Activated T-cell treated with anti-CD3 and anti-CD28 coated beads, Interleukin-2, amount 50 U/mL, for 24 hours (primary cell): ENCODE measurements around the gene PRKCQ.
"Not testable (repeated sequence)": the region's sequence is repeated elsewhere in the genome, so short reads cannot be mapped to it uniquely, and the experiment has no call there.

Source experiments
- DNase-seq: peaks from one replicate; pipeline ENCODE4 v3.0.0-alpha.2; 2020
- H3K27ac Mint-ChIP-seq: 2 replicates; pipeline ENCODE4 v1.8.0; 2020; ENCODE audit warnings: mild to moderate bottlenecking, mixed read lengths
- H3K27me3 Mint-ChIP-seq: 2 replicates; pipeline ENCODE4 v1.8.0; 2020; ENCODE audit warnings: mixed read lengths
- H3K36me3 Mint-ChIP-seq: 2 replicates; pipeline ENCODE4 v1.8.0; 2020; ENCODE audit warnings: low read depth, mixed read lengths
- H3K4me1 Mint-ChIP-seq: 2 replicates; pipeline ENCODE4 v1.8.0; 2020; ENCODE audit warnings: low read depth, mixed read lengths
- H3K4me3 Mint-ChIP-seq: 2 replicates; pipeline ENCODE4 v1.8.0; 2020; ENCODE audit warnings: mild to moderate bottlenecking, moderate library complexity, mixed read lengths
- H3K9me3 Mint-ChIP-seq: 2 replicates; pipeline ENCODE4 v1.8.0; 2020; ENCODE audit warnings: mixed read lengths

PRKCQ gene

DNA sequence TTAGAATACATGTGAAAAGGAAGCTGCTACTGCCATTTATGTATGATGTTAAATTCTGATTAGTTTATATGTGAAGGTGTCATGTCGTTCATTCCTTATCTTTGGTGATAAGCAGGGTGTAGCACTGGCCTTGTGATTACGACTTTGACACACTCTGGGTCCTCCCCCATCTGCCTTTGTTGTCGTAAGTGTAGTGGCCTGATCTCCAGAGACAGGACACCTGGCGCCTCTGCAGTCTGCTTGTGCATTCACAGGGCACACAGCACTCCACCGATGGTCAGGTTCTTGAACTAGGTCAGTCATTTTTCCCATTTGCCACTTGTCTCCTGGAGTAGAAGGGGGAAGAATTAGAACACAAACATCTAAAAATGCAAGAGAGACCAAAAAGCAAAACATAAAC, 186.0 kb downstream of the PRKCQ start:
- Mint-ChIP-seq H3K4me3 (no peak overlapping the region), H3K27me3 (no peaks in the 10 kb centered on the region), H3K9me3 (peaks cover 19% of the 10 kb centered on the region), H3K36me3 (peaks cover 14% of the 10 kb centered on the region), H3K4me1 (peaks cover 9% of the 10 kb centered on the region), H3K27ac (no peak overlapping the region)
- DNase-seq, result no peak

DNA sequence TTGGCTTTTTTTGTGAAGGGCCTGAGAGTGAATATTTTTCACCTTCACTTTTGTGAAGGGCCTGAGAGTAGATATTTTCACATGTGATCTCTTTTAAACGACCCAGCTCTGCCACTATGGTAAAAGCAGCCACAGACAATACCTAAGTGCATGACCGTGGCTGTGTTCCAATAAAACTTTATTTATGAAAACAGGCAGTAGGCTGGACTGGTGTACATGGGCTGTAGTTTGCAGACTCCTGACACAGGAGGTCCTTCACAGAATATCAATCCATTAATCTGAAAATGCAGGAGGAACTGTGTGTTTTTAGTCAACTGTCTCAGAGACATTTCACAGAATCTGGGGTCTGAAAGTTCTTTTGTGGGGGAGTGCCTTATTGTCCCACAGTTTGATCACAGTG, 186.9 kb downstream of the PRKCQ start:
- Mint-ChIP-seq H3K4me3 (no peak overlapping the region), H3K9me3 (peaks cover 23% of the 10 kb centered on the region), H3K36me3 (peaks cover 14% of the 10 kb centered on the region), H3K4me1 (peaks cover 15% of the 10 kb centered on the region), H3K27me3 (no peaks in the 10 kb centered on the region), H3K27ac (no peak overlapping the region)
- DNase-seq, result no peak

DNA sequence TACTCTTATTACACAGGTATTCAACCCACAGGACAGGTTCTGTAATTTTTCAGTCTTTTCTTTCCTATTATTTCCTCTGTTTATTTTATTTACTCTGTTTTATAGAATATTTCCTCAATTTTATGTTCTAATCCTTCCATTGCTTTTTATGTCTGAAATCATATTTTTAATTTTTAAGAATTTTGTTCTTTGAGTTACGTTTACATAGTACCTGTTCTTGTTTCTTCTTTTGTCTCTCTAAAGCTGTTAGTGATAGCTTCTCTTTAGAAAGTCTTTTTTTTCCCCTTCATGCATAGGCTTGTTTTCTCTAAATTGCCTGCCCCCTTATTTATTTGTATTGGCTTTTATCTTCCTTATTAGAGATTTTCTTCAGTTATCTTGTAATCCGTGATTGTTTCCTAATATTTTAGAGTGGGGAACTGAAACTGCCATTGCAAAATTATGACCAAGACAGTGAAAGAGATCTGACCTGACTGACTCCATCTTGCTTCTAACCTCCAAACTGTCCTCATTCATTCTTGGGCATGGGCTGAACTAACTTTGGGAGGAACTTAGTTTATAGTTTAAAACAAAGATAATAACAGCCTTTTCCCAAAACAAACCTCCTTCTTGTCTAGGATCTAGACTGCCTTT, 189.7 kb downstream of the PRKCQ start:
- H3K4me3 Mint-ChIP-seq, result no peak overlapping the region
- H3K36me3 Mint-ChIP-seq, result peaks cover 14% of the 10 kb centered on the region
- no peaks in the 10 kb centered on the region for H3K27me3 Mint-ChIP-seq
- no peak overlapping the region for H3K27ac Mint-ChIP-seq
- no peak for DNase-seq
- H3K9me3 Mint-ChIP-seq, result peaks cover 25% of the 10 kb centered on the region
- peaks cover 16% of the 10 kb centered on the region for H3K4me1 Mint-ChIP-seq

DNA sequence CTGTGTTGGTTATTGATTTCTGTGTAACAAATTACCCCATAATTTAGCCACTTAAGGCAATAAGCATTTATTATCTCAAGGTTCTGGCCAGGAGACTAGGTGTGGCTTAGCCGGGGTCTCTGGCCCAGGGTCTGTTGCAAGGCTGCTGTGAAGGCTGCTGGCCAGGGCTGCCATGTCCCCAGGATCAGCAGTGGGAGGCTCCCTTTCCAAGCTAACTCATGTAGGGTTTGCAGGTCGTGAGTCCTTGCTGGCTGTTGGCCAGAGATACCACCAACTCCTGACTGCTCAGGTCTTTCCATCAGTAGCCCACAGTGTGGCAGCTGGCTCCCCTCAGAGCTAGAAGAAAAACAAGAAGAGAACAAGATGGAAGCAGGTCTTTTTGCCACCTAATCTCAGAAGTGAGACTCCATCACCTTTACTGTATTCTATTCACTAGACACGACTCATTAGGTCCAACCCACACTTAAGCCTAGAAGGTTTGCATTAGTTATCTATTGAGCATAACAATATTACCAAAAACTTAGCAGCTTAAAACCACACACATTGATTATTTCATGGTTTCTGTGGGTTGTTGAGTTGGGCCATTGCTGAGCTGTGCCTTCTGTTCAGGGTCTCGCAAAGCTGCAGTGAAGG, 191.7 kb downstream of the PRKCQ start:
- H3K4me1 Mint-ChIP-seq, result peaks cover 18% of the 10 kb centered on the region
- H3K27ac Mint-ChIP-seq, result peak overlapping the region; percentile 30
- H3K9me3 Mint-ChIP-seq, result peaks cover 25% of the 10 kb centered on the region
- DNase-seq, result no peak
- no peak overlapping the region for H3K4me3 Mint-ChIP-seq
- H3K27me3 Mint-ChIP-seq, result no peaks in the 10 kb centered on the region
- H3K36me3 Mint-ChIP-seq, result peaks cover 6% of the 10 kb centered on the region

DNA sequence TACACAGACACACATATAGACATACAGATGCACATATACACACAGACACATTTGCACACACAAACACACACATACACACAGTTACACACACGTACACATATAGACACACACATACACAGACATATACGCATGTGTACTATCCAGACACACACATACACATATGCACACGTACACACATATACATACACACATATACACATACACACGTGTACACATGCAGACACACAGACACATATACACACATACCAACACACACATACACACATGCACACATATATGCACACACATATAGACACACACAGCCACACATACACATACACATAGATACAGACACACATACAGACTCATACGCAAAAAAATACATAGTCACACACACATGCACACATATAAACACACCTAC, 193.1 kb downstream of the PRKCQ start:
- no peak overlapping the region for H3K27ac Mint-ChIP-seq
- peaks cover 32% of the 10 kb centered on the region for H3K4me1 Mint-ChIP-seq
- H3K36me3 Mint-ChIP-seq, result peaks cover 8% of the 10 kb centered on the region
- no peaks in the 10 kb centered on the region for H3K27me3 Mint-ChIP-seq
- DNase-seq, result no peak
- peaks cover 27% of the 10 kb centered on the region for H3K9me3 Mint-ChIP-seq
- no peak overlapping the region for H3K4me3 Mint-ChIP-seq

DNA sequence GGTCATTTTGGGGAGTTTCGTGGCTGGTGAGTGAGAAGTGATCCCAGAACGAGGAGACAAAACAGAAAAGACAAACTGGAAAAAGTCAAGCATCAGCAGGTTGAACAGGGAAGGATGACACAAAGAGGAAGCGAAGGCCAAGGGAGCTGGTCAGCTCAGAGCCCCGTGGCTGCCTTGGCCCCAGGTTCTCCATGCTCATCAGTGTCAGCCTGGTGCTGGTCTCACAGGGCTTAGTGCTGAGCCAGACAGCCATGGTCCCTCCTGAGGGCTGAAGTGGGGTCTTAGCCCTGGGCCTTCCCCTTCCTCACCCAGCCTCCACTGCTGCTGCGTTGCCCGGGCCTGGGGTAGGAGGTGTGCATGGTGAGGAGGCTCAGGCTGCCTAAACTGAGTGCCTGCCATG, 193.7 kb downstream of the PRKCQ start:
- no peaks in the 10 kb centered on the region for H3K27me3 Mint-ChIP-seq
- no peak overlapping the region for H3K4me3 Mint-ChIP-seq
- no peak for DNase-seq
- H3K36me3 Mint-ChIP-seq, result peaks cover 10% of the 10 kb centered on the region
- no peak overlapping the region for H3K27ac Mint-ChIP-seq
- peaks cover 31% of the 10 kb centered on the region for H3K9me3 Mint-ChIP-seq
- H3K4me1 Mint-ChIP-seq, result peaks cover 38% of the 10 kb centered on the region

DNA sequence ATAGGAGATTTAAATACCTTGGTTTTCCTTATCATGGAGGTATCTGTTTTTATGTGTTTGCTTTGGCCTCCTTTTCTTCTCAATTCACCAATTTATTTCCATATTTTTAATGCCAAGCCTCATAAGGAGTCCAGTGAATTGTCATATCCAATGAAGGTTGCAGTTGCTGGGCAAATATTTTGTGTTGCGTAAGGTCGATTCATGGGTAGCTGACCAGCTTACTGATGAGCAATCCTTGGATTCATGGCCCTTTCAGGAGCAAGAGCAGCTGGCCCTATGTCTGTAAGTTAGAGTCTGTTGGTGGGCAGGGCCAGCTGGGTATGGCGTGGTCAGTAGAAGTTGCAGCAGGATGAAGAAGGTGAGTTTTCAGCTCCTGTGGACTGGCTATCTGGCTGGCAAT, 194.4 kb downstream of the PRKCQ start:
- peaks cover 15% of the 10 kb centered on the region for H3K36me3 Mint-ChIP-seq
- peaks cover 44% of the 10 kb centered on the region for H3K4me1 Mint-ChIP-seq
- no peak overlapping the region for H3K27ac Mint-ChIP-seq
- DNase-seq, result no peak
- H3K9me3 Mint-ChIP-seq, result peaks cover 32% of the 10 kb centered on the region
- no peak overlapping the region for H3K4me3 Mint-ChIP-seq
- H3K27me3 Mint-ChIP-seq, result no peaks in the 10 kb centered on the region

DNA sequence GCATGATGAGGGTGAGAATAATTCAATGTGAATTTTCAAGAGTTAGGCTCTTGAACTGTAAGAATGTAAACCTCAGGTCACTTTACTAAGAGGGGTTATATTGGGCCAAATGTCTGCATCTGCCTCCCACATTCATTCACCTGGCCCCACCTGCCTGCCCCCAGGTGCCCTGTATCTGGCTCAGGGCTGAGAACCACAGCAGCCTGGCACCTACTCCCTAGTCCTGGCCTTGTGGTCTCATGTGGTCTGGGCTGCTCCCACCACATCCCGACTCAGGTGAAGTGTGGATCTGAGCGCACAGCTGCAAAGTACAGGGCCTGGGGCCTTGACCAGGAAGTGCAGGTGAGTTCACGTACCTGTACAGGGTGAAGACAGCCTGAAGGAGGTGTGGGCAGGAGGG, 195.2 kb downstream of the PRKCQ start:
- no peaks in the 10 kb centered on the region for H3K27me3 Mint-ChIP-seq
- no peak overlapping the region for H3K27ac Mint-ChIP-seq
- no peak for DNase-seq
- H3K4me1 Mint-ChIP-seq, result peaks cover 44% of the 10 kb centered on the region
- peaks cover 23% of the 10 kb centered on the region for H3K36me3 Mint-ChIP-seq
- H3K4me3 Mint-ChIP-seq, result no peak overlapping the region
- peaks cover 31% of the 10 kb centered on the region for H3K9me3 Mint-ChIP-seq

DNA sequence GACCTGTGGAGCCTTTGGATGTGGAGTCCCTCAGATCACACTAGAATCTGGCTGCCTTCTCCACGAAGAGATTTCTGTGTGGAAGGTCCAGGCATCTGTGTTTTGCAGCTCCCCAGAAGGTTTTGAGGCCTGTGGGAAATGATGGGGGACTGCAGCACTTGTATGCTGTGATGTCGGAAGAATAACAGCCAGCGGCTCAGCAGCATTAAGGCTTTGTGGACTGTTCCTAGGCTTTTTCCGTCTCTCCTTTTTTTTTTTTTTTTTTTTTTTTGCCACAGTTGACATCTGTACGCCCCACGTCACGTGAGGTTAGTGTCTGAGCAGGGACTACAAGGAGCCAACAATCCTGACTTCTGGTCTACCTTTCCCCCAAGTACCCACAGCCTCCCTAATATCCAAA, 196.0 kb downstream of the PRKCQ start:
- DNase-seq, result no peak
- H3K27ac Mint-ChIP-seq, result no peak overlapping the region
- peaks cover 28% of the 10 kb centered on the region for H3K36me3 Mint-ChIP-seq
- H3K9me3 Mint-ChIP-seq, result peaks cover 32% of the 10 kb centered on the region
- H3K4me1 Mint-ChIP-seq, result peaks cover 40% of the 10 kb centered on the region
- H3K27me3 Mint-ChIP-seq, result no peaks in the 10 kb centered on the region
- H3K4me3 Mint-ChIP-seq, result no peak overlapping the region

DNA sequence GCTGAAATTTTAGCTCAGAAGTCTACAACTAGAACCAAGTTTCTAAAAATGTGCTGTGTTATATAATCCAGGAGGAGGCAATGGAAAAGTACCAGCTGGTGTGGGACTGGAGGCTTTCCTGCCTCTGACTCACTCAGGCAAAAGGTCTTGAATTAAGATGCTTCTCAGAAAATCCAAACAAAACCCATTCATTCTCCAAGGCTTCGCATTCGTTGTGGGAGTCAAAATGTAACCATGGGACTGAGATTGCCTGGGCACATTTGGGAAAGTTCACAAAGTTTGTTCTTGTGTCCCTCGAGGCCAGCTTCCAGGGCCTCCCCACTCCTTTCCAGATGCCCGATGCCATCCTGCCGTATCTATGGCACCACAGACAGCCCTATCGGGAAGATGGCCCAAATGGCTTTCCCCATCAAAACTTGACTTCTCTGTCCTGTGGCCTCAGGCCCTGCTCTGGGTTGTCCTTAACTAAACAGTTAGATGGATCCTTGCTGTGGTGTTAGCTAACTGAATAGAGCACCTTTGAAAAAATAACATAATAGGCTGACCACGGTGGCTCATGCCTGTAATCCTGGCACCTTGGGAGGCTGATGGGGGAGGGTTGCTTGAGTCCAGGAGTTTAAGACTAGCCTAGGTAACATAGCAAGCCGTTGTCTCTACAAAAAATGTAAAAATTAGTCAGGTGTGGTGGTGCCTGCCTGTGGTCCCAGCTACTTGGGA, 196.8 kb downstream of the PRKCQ start:
- peaks cover 33% of the 10 kb centered on the region for H3K36me3 Mint-ChIP-seq
- peaks cover 32% of the 10 kb centered on the region for H3K4me1 Mint-ChIP-seq
- H3K27me3 Mint-ChIP-seq, result no peaks in the 10 kb centered on the region
- H3K4me3 Mint-ChIP-seq, result no peak overlapping the region
- peaks cover 33% of the 10 kb centered on the region for H3K9me3 Mint-ChIP-seq
- no peak for DNase-seq
- no peak overlapping the region for H3K27ac Mint-ChIP-seq

DNA sequence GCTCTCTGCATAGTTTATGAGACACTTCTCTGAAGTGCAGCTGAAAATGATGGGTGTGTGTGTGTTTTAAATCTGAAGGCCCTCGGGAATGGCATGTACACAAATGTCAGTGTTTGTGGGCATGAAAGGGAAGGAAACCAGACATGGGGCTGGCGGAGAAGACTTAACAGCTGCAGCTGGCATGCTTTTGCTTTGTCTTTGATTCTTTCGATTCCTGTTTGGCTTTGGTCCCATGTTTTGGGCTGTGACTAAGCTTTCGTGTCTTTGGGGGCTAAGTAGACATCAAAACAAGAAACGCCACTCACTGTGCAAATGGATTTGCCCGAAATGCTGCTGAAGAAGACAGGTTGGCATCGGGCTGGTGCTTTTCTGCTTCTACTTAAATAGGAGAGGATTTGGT, 198.0 kb downstream of the PRKCQ start:
- H3K27me3 Mint-ChIP-seq, result no peaks in the 10 kb centered on the region
- no peak for DNase-seq
- peaks cover 28% of the 10 kb centered on the region for H3K4me1 Mint-ChIP-seq
- peaks cover 33% of the 10 kb centered on the region for H3K36me3 Mint-ChIP-seq
- peak overlapping the region; percentile 10 for H3K27ac Mint-ChIP-seq
- H3K9me3 Mint-ChIP-seq, result peaks cover 34% of the 10 kb centered on the region
- H3K4me3 Mint-ChIP-seq, result peak overlapping the region; percentile 19

DNA sequence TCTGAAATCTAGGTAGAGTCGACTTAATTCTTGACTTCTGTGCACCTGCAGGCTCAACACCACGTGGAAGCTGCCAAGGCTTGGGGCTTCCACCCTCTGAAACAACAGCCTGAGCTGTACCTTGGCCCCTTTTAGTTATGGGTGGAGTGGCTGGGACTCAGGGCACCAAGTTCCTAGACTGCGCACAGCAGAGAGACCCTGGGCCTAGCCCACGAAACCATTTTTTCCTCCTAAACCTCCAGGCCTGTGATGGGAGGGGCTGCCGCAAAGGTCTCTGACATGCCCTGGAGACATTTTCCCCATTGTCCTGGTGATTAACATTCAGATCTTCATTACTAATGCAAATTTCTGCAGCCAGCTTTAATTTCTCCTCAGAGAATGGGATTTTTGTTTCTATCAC, 199.6 kb downstream of the PRKCQ start:
- H3K27me3 Mint-ChIP-seq, H3K4me3 Mint-ChIP-seq, DNase-seq, H3K27ac Mint-ChIP-seq: not testable (repeated sequence)
- H3K9me3 Mint-ChIP-seq, result peaks cover 34% of the 10 kb centered on the region
- H3K36me3 Mint-ChIP-seq, result peaks cover 33% of the 10 kb centered on the region
- H3K4me1 Mint-ChIP-seq, result peaks cover 28% of the 10 kb centered on the region

DNA sequence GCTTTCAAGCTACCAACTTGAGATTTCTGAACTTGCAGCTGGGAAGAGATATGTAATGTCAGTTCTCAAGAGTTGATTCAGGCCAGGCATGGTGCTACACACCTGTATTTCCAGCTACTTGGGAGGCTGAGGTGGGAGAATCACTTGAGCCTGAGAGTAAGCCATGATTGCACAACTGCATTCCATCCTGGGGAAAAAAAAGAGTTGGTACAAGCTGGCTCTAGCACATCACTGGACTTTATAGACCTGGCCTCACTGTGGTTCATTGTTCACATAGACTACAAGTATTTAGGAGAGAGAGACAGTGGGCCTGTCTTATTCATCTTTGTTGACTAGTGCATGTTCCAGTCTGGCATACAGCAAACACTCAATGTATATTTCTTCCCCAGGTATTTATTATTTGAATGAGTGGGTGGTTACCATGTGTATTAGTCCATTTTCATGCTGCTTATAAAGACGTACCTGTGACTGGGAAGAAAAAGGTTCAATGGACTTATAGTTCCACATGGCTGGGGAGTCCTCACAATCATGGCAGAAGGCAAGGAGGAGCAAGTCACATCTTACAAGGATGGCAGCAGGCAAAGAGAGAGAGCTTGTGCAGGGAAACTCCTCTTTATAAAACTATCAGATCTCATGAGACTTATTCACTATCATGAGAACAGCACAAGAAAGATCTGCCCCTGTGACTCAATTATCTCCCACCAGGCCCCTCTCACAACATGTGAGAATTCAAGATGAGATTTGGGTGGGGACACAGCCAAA, 200.9 kb downstream of the PRKCQ start:
- DNase-seq, result no peak
- H3K4me1 Mint-ChIP-seq, result peaks cover 28% of the 10 kb centered on the region
- peaks cover 34% of the 10 kb centered on the region for H3K9me3 Mint-ChIP-seq
- H3K27ac Mint-ChIP-seq, result no peak overlapping the region
- H3K27me3 Mint-ChIP-seq, result no peaks in the 10 kb centered on the region
- no peak overlapping the region for H3K4me3 Mint-ChIP-seq
- H3K36me3 Mint-ChIP-seq, result peaks cover 33% of the 10 kb centered on the region
